Kidney epithelial cell (primary cell): ENCODE measurements around the gene LHFPL6. TPM values are rescaled to one million over a fixed set of nuclear protein-coding genes. Genes with fewer than 3 reads are reported as not detected.

Source experiments
- DNase-seq: peaks from one replicate; pipeline ENCODE4 v3.0.0-alpha.2; 2010; ENCODE audit warnings: low read depth
- H3K27me3 ChIP-seq: 2 replicates; pipeline ENCODE4 v1.6.0; 2011; ENCODE audit warnings: low read length; ENCODE audit not compliant: control insufficient read depth, insufficient read depth
- H3K36me3 ChIP-seq: 2 replicates; pipeline ENCODE4 v1.5.1; 2011; ENCODE audit warnings: low read length; ENCODE audit not compliant: control insufficient read depth, insufficient read depth
- H3K4me3 ChIP-seq: 2 replicates; pipeline ENCODE4 v1.5.1; 2011; ENCODE audit warnings: low read depth, mild to moderate bottlenecking, control low read depth, low read length
- total RNA-seq: library from RNA; depleted of rRNA; stranded (reverse); fragments of >200 nt; gene quantifications from 2 replicates; pipeline ENCODE4 v1.2.3, GENCODE V29; 2015
- TF ChIP-seq, protein P1 (sequence below): IDR thresholded peaks from 2 replicates; pipeline ENCODE4 v1.5.1; 2011; ENCODE audit warnings: mild to moderate bottlenecking, moderate library complexity, low read length, control low read depth, inconsistent platforms; ENCODE audit not compliant: insufficient read depth, poor library complexity, severe bottlenecking

Gene LHFPL6
- total RNA-seq, 1 donor from 2014 or later = 7.0 TPM

DNA sequence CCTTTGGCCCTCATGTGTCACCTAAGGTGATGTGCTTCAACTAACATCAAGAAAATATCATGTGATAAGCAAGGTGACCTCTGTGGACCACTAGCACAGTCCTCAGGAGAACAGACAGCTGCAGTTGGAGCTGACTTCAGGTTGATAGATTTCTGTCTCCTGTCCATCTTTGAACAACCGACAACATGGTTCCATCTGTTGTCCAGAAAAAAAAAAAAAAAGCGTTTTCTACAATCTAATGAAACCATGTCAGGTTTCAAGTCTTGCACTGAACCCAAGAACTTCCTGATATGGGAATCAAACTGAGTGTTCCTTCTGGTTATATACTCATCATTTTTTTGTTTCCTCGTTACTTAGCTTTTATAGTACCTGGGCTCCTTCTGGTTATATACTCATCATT, 75.7 kb downstream of the LHFPL6 start:
- DNase-seq = no peak
- TF ChIP-seq, protein P1, sequence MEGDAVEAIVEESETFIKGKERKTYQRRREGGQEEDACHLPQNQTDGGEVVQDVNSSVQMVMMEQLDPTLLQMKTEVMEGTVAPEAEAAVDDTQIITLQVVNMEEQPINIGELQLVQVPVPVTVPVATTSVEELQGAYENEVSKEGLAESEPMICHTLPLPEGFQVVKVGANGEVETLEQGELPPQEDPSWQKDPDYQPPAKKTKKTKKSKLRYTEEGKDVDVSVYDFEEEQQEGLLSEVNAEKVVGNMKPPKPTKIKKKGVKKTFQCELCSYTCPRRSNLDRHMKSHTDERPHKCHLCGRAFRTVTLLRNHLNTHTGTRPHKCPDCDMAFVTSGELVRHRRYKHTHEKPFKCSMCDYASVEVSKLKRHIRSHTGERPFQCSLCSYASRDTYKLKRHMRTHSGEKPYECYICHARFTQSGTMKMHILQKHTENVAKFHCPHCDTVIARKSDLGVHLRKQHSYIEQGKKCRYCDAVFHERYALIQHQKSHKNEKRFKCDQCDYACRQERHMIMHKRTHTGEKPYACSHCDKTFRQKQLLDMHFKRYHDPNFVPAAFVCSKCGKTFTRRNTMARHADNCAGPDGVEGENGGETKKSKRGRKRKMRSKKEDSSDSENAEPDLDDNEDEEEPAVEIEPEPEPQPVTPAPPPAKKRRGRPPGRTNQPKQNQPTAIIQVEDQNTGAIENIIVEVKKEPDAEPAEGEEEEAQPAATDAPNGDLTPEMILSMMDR = no peak
- no peaks in the 10 kb centered on the region for H3K36me3 ChIP-seq
- H3K27me3 ChIP-seq = no peaks in the 10 kb centered on the region
- no peak overlapping the region for H3K4me3 ChIP-seq

DNA sequence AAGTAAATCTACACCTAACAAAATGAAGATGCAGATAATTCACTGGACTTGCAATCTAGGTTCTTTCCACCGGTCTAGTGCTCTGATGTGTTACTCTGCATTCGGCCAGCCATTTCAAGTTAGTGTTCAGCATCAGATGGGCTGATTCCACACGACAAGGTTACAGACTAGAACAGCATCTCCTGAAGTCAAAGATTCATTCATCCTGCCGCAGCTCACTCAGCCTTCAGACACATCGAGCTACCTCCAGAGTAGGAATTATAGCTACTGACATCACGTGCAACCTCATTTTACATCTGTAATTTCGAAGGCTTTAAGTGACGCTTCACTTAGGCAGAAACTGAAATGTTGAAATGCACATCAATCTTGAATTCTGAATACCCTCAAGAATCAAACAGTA, 76.5 kb downstream of the LHFPL6 start:
- no peak for DNase-seq
- TF ChIP-seq, protein P1 = no peak
- Histone ChIP-seq H3K27me3 (no peaks in the 10 kb centered on the region), H3K4me3 (no peak overlapping the region), H3K36me3 (no peaks in the 10 kb centered on the region)

DNA sequence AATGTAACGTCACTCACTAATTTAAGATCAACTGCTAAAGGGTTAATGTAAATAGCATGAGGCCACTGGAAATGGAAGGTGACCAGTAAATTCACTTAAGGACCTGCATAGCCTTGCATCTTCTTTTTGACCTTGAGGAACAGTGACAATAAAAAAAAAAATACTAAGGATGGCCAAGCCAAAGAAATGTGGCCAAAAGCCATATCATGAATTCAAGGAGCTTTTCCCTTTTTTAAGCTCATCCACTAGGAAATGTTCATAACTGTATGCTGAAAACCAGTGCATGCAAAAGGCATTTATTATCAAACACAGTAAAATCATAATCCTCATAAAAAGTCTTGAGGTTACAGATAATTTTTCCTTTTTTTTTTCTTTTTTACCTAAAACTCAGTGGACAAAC, 77.5 kb downstream of the LHFPL6 start:
- Histone ChIP-seq H3K36me3 (no peaks in the 10 kb centered on the region), H3K27me3 (no peaks in the 10 kb centered on the region), H3K4me3 (no peak overlapping the region)
- TF ChIP-seq, protein P1 = no peak
- no peak for DNase-seq

DNA sequence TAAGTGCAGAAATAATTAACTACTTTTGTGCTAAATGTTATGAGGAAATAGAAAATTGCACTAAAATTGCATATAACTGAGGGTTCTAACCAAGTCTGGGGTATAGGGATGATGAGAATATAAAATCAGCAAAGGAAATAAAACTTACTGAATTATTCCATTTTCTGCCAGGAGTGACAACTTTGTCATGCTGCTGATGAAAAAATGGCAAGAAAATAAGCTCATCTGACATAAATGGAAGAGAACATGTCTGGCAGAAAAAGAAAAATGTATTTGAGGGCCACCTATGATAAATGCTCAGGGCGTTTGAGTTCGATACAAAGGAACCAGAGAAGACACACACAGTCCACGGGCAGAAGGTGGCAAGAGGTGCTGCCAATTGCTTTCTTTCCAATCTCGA, 78.2 kb downstream of the LHFPL6 start:
- H3K27me3 ChIP-seq = no peaks in the 10 kb centered on the region
- TF ChIP-seq, protein P1 = no peak
- no peak for DNase-seq
- no peaks in the 10 kb centered on the region for H3K36me3 ChIP-seq
- no peak overlapping the region for H3K4me3 ChIP-seq

DNA sequence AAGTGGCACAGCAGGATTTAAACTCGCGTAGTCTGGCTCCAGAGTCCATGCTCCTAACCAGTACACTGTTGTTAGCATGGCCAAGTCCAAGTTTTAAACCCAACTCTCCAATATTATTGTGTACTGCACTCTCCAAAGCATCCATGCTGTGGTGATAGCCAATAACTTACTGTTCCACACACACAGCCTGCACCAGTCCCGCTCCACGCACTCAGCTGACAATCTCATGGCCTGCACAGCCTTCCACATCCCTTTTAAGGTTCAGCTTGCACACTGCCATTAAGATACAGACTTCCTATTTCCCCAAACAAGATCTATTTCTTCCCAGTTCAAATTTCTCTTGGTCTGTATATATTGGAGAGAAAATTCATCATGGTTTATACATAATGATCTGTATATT, 80.7 kb downstream of the LHFPL6 start:
- Histone ChIP-seq H3K4me3 (no peak overlapping the region), H3K27me3 (no peaks in the 10 kb centered on the region), H3K36me3 (no peaks in the 10 kb centered on the region)
- DNase-seq = no peak
- TF ChIP-seq, protein P1 = no peak

DNA sequence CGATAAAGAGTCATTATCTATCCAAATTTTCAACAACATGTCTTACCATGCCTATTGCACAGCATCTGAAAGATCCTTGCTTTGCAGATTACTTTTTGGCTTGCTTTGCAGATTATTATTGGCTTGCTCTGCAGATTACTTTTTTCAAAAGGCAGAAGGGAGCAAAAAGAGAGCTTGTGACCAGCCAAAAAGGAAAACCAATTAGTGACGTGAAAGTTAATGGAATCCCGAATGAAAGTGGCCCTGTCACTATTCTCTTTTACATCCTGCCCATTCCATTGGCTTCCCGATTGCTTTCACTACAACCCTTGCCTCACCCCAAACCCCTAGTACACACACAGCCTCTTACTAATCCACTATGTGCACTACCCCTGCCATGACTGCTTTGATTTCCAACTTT, 81.3 kb downstream of the LHFPL6 start:
- H3K27me3 ChIP-seq = no peaks in the 10 kb centered on the region
- no peak for DNase-seq
- TF ChIP-seq, protein P1 = no peak
- no peaks in the 10 kb centered on the region for H3K36me3 ChIP-seq
- H3K4me3 ChIP-seq = no peak overlapping the region
